Fibroblast of lung (primary cell): ENCODE measurements around the gene CST11.

ENCODE experiments used
- CTCF ChIP-seq, 2 donors: IDR thresholded peaks in 1 of 2; conservative IDR thresholded peaks in 1 of 2; 1 replicate in 1 of 2; 2 replicates in 1 of 2; pipeline ENCODE4 v1.5.1; 2011 to 2012; ENCODE audit warnings: low read length in 2 of 2, control low read depth in 1 of 2, inconsistent platforms in 1 of 2, low read depth in 1 of 2, mild to moderate bottlenecking in 1 of 2
- EZH2 ChIP-seq: IDR thresholded peaks from 2 replicates; pipeline ENCODE4 v1.5.1; 2012; ENCODE audit warnings: low read length, control low read depth, mild to moderate bottlenecking; ENCODE audit errors: missing control alignments

DNA sequence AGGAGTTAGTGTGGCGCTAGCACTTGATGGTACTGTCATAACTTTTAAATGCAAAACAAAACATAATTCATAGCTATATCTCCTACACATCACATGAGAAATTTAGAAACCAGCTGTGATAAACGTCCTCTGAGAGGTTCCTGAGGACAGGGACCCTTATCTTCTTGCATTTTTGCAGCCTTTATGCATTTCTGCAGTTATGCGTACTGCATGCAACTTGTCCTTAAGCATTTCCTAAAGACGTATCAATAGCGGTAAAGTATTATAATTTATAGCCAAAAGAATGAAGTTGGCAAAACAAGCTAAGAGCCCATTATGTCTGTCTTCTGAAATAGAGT, 33.0 kb downstream of the CST11 start:
- TF ChIP-seq EZH2 (no peak), CTCF (conservative IDR thresholded peaks at IDR 0.05 in 1 of 2, IDR thresholded peaks at IDR 0.05 in 1 of 2; ENCODE audit: low read depth in 1 of 2, low read length in 2 of 2) (no peak)
